LNCAP (cell line): ENCODE results near the gene SELENOS.

Experiments used
- CTCF ChIP-seq: fragments of 450-650 bp; IDR thresholded peaks from 2 replicates; pipeline ENCODE4 v1.5.1; 2017; ENCODE audit warnings: mild to moderate bottlenecking

Gene SELENOS

DNA sequence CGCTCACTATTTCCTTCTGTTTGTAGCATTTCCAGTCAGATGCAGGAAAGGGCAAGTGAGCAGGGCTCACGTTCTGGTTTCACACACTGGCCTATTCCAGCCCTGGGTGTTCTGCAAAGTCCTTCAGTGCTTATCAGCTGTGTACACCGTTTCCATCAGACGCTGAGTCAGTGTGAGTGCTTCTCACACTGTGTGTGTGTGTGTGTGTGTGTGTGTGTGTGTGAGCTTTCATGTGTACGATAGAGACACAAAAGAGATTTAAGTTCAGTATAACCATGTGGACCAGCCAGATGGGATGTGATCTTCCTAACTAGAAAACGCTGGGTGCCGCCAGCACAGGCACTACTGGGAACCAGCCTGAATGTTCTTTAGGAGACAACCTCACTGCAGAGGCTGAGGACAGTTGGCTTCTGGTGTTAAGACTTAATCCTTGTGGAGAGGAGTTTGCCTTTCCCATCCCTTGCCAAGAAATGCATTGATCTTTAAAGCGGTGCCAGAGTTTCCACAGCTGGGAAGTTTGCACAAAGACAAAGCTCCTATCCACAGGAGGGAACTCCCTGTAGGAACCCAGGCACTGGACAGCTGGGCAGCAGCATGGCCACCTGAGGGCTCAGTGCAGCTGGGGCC is 21.6 kb downstream of the SELENOS start:
- no peak for TF ChIP-seq CTCF

DNA sequence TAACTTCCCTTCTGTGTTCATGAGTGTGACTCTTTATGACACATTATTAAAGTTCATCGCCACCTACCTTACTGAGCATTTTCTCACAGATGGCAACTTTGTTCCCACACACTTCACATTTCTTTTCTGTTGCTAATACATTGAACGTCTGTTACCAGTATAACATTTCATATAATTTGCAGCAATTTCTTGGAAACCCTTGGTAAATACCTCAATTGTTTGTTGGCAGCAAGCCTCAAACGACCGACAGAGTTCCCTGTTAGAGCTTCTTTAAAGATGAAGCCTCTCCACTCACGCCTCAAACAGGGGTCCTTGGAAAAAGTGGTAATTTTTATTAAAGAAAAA is 22.3 kb downstream of the SELENOS start:
- no peak for TF ChIP-seq CTCF

GRCh38 chr15:101254157-101255050 is 22.9 kb downstream of the SELENOS start:
- TF ChIP-seq CTCF: no peak

DNA sequence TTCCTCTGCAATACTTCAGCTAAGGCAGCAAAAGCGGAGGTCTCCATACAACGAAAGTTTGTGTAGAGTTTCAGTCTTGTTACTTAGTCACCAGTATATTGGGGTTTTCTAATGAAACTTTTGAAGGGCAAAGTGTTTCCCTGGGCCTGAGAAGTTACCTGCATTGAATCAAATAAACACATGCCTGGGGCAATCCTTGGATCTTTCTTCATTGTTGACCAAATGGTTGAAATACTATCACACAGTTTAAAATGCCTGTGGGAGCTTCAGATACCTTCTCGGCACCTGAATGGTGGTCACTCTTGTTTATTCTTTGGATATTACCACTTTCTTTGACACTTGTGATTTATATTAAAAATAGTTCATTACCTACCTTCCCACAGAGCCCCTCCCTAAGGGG is 24.4 kb downstream of the SELENOS start:
- no peak for TF ChIP-seq CTCF

- TF ChIP-seq CTCF: peak; percentile 50
Measured at GRCh38 chr15:101251830-101252820, 25.2 kb downstream of the SELENOS start, which contains the start of gene CHSY1. Gene CHSY1 (minus strand): TSS chr15:101252048. CDS start chr15:101251456, 592 bp downstream.

- TF ChIP-seq CTCF: no peak
Measured at GRCh38 chr15:101250873-101251829, 26.1 kb downstream of the SELENOS start.
